LNCAP (cell line): ENCODE measurements around the gene DAAM2.

ENCODE experiments used
- TF ChIP-seq, protein P1 (sequence below): fragments of 450-650 bp; IDR thresholded peaks from 2 replicates; pipeline ENCODE4 v1.5.1; 2017; ENCODE audit warnings: mild to moderate bottlenecking

Gene DAAM2

DNA sequence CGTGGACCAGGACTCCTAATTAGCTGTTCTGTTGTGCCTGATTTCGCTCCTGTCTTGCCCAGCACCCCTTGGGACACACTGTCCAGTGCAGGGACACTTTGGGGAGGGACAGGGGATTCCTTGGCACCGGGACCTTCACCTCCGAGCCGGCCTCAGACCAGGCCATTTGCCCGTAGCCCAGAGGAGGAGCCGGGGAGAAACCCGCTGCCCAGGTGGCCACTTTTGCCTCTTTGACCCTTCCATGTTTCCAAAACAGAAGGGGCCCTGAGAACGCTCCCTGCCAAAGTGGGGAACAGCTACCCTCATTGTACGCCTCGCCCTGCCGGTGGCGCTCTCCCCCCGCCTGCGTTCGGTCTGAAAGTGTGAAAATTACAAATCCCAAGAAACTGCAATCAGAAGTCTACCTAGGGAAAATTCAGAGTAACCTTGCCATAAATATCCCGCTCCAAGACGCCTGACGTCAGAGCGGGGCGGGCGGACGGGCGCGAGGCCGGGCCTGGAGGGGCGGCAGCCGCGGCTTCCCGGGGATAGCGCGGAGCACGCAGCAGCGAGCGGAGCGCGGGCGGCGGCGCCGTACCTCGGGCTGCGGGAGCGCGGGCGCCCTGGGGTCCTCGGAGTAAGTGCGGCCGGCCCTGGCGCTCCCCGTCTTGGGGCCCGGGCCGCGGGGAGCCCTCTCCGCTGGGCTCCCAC lies at the start of gene DAAM2:
TSS of gene DAAM2 (plus strand) at position 527 of the 690 bp plus-strand sequence. CDS start 63,927 bp downstream, outside the sequence.
- TF ChIP-seq, protein P1, sequence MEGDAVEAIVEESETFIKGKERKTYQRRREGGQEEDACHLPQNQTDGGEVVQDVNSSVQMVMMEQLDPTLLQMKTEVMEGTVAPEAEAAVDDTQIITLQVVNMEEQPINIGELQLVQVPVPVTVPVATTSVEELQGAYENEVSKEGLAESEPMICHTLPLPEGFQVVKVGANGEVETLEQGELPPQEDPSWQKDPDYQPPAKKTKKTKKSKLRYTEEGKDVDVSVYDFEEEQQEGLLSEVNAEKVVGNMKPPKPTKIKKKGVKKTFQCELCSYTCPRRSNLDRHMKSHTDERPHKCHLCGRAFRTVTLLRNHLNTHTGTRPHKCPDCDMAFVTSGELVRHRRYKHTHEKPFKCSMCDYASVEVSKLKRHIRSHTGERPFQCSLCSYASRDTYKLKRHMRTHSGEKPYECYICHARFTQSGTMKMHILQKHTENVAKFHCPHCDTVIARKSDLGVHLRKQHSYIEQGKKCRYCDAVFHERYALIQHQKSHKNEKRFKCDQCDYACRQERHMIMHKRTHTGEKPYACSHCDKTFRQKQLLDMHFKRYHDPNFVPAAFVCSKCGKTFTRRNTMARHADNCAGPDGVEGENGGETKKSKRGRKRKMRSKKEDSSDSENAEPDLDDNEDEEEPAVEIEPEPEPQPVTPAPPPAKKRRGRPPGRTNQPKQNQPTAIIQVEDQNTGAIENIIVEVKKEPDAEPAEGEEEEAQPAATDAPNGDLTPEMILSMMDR, result no peak

DNA sequence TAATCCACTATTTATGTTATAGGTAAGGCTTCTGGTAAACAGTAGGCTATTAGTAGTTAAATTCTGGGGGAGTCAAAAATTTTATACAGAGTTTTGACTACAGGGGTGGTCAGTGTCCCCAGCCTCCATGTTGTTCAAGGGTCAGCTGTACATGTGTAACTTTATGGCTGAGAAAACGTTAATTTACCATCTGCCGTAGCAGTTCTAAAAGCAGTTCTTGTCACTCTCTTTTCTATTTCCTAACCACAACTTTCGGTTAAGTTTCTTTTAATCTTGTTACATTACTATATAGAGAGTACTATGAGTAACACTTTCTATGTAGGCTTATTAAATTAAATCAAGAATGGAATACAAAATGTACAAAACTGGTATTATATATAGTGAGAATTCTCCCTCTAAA lies 45.4 kb upstream of the DAAM2 start:
- TF ChIP-seq, protein P1, result no peak

DNA sequence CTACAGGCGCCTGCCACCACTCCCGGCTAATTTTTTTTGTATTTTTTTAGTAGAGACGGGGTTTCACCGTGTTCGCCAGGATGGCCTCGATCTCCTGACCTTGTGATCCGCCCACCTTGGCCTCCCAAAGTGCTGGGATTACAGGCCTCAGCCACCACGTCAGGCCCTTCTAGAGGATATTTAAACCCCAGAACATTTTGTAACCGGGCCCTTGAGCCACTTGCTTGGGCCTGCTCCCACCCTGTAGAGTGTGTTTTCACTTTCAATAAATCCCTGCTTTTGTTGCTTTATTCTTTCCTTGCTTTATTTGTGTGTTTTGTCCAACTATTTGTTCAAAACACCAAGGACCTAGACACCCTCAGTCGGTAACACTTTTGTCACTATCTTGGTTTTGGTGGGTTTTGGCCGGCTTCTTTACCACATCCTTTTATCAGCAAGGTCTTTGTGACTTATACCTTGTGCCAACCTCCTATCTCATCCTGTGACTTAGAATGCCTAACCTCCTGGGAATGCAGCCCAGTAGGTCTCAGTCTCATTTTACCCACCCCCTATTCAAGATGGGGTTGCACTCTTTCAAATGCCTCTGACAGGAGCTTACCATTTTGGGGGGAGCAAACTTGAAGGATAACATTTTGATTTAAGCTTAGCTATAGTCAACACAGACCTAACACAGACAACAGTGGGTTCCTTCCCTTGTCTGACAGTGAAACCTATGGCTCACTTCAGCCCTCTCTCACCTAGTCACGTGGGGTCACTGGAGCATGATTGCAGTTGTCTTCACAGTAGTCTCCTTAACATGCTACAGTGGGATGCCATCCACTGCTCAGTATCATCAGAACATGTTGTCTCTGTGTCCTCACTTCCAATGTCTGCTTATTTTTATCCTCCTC lies 39.1 kb upstream of the DAAM2 start:
- TF ChIP-seq, protein P1, result no peak

DNA sequence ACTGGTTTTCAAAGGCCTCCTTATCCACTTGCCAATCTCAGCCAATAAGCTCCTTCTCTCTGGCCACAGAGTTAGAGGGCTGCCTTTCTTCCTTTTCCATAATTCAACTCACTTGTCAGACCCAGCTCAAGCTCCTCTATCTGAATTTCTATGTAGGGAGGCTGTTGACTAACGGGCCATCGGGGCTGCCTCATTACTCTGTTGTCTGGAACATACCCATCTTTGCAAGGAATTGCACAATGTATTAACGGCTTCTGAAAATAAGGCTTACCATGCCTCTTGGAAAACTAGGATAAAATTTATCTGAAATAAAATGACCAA lies 38.5 kb upstream of the DAAM2 start:
- TF ChIP-seq, protein P1, result no peak

DNA sequence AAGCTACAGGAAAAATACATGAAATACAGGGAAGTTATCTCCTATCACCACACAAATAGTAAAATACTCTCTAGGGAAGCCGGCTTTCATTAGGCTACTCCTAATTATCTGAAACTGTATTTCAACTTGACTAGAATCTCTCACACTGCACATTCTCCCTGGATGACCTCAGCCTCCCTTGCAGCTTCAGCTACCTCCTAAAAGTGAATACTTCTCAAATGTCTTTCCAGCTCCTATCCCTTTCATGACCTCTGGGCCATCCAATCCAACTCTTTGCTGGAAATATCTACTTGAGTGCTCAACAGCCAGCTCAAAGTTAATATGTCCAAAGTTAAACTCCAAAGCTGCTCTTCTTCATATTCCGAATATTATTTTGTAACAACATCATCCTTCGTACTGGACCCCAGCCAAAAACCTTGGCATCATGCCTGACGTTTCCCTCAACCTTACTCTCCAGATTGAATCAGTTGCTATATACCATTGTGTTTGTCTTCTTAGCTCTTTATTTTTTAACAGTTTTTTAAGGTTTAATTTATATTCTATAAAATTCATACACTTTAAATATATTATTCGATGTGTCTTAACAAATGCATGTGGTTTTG lies 37.6 kb upstream of the DAAM2 start:
- TF ChIP-seq, protein P1, result no peak

DNA sequence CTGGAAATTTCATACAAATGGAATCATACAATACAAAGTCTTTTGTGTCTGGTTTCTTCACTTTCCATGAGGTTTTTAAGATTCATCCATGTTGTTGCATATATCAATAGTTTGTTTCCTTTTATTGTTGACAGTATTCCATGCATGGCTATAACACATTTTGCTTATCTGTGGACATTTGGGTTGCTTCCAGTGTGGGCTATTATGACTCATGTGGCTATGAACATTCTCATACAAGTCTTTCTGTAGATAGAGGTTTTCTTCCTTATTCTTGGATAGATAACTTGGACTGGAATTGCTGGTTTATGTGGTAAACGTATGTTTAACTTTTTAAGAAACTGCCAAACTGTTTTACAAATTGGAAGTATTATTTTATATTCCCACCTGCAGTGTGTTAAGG lies 36.9 kb upstream of the DAAM2 start:
- TF ChIP-seq, protein P1, result no peak

DNA sequence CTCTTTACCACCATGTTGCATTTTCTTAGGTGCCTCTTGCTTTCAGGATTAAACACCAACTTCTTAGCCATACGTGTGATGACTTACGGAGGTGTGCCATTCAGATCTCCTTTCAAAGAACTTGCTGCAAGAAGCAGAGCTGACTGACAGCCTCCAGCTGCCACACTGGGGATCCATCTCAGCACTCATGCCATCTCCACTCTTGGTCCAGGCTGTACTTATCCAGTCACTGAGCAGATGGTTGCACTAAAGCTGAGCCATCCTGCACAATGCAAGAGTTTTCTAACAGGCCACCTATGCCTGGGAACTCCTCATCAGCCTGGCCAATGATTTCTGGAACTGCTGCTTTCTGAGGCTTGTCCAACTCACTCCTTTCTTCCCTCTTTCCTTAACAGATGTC lies 35.6 kb upstream of the DAAM2 start:
- TF ChIP-seq, protein P1, result no peak
